Trophoblast cell (in vitro differentiated cells and primary cell): Measurements from ENCODE around the gene EEF1A2. TPM values are rescaled to one million over a fixed set of nuclear protein-coding genes. Genes with fewer than 3 reads are reported as not detected.

Experiments
- DNase-seq, 2 donors: peaks; one replicate each; pipeline ENCODE4 v3.0.0-alpha.2; 2016
- H2AFZ ChIP-seq: 2 replicates; pipeline ENCODE4 v1.6.1; 2013; ENCODE audit warnings: low read length, moderate library complexity, mild to moderate bottlenecking; ENCODE audit not compliant: insufficient read depth, poor library complexity
- H2AK5ac ChIP-seq: 2 replicates; pipeline ENCODE4 v1.6.1; 2013; ENCODE audit warnings: mild to moderate bottlenecking, low read length
- H2BK120ac ChIP-seq: 2 replicates; pipeline ENCODE4 v1.6.1; 2013; ENCODE audit warnings: low read length, mild to moderate bottlenecking, moderate library complexity; ENCODE audit not compliant: insufficient read depth, poor library complexity
- H2BK12ac ChIP-seq: 2 replicates; pipeline ENCODE4 v1.6.1; 2013; ENCODE audit warnings: mild to moderate bottlenecking, low read length, moderate library complexity
- H2BK5ac ChIP-seq: 2 replicates; pipeline ENCODE4 v1.6.1; 2013; ENCODE audit warnings: low read length, low read depth, moderate library complexity, mild to moderate bottlenecking; ENCODE audit not compliant: poor library complexity
- H3K14ac ChIP-seq: 2 replicates; pipeline ENCODE4 v1.6.1; 2013; ENCODE audit warnings: mild to moderate bottlenecking, low read length
- H3K18ac ChIP-seq: 2 replicates; pipeline ENCODE4 v1.6.1; 2013; ENCODE audit warnings: mild to moderate bottlenecking, low read length
- H3K23ac ChIP-seq: 2 replicates; pipeline ENCODE4 v1.6.1; 2013; ENCODE audit warnings: low read length
- H3K27ac ChIP-seq: 2 replicates; pipeline ENCODE4 v1.5.1; 2013; ENCODE audit warnings: low read depth, mild to moderate bottlenecking, inconsistent platforms, low read length, moderate library complexity
- H3K27me3 ChIP-seq: 2 replicates; pipeline ENCODE4 v1.6.1; 2013; ENCODE audit warnings: inconsistent platforms, mild to moderate bottlenecking, low read length, moderate library complexity; ENCODE audit not compliant: insufficient read depth
- H3K36me3 ChIP-seq, 2 experiments: 1 replicate in 1 of 2; 2 replicates in 1 of 2; pipeline ENCODE4 v1.6.1; 2013; ENCODE audit warnings: low read length in 2 of 2, mild to moderate bottlenecking in 2 of 2, moderate library complexity in 1 of 2; ENCODE audit not compliant: insufficient read depth in 2 of 2, control insufficient read depth in 1 of 2
- H3K4ac ChIP-seq: 2 replicates; pipeline ENCODE4 v1.6.1; 2013; ENCODE audit warnings: low read depth, mild to moderate bottlenecking, low read length, moderate library complexity
- H3K4me1 ChIP-seq, 2 experiments: 1 replicate in 1 of 2; 2 replicates in 1 of 2; pipeline ENCODE4 v1.6.1; 2013; ENCODE audit warnings: low read length in 2 of 2, mild to moderate bottlenecking in 2 of 2, moderate library complexity in 1 of 2; ENCODE audit not compliant: insufficient read depth in 2 of 2, control insufficient read depth in 1 of 2
- H3K4me2 ChIP-seq: 2 replicates; pipeline ENCODE4 v1.6.1; 2013; ENCODE audit warnings: inconsistent platforms, mild to moderate bottlenecking, low read length, moderate library complexity
- H3K4me3 ChIP-seq: 2 replicates; pipeline ENCODE4 v1.5.1; 2013; ENCODE audit warnings: mild to moderate bottlenecking, low read depth, low read length, inconsistent platforms
- H3K79me1 ChIP-seq: one replicate; pipeline ENCODE4 v1.6.1; 2013; ENCODE audit warnings: low read length
- H3K79me2 ChIP-seq: 2 replicates; pipeline ENCODE4 v1.6.1; 2013; ENCODE audit warnings: low read length, mild to moderate bottlenecking; ENCODE audit not compliant: control insufficient read depth, insufficient read depth, poor library complexity
- H3K9ac ChIP-seq: 2 replicates; pipeline ENCODE4 v1.6.1; 2013; ENCODE audit warnings: mild to moderate bottlenecking, low read length
- H3K9me3 ChIP-seq: 2 replicates; pipeline ENCODE4 v1.6.1; 2013; ENCODE audit warnings: low read depth, mild to moderate bottlenecking, control low read depth, inconsistent platforms, low read length; ENCODE audit not compliant: insufficient read depth
- H4K12ac ChIP-seq: 2 replicates; pipeline ENCODE4 v1.6.1; 2013; ENCODE audit warnings: low read depth, mild to moderate bottlenecking, low read length, moderate library complexity
- H4K8ac ChIP-seq: 2 replicates; pipeline ENCODE4 v1.6.1; 2013; ENCODE audit warnings: low read depth, mild to moderate bottlenecking, low read length, moderate library complexity
- H4K91ac ChIP-seq: one replicate; pipeline ENCODE4 v1.6.1; 2013; ENCODE audit warnings: low read depth, mild to moderate bottlenecking, low read length, moderate library complexity
- WGBS: extraction: QIAGEN DNeasy Blood & Tissue Kit; methylation state at CpG from one replicate; pipeline ENCODE4 v1.1.7; 2013; ENCODE audit warnings: missing lambda C conversion rate; ENCODE audit not compliant: insufficient read length, insufficient coverage; ENCODE audit errors: extremely low coverage; 5-methylcytosine and 5-hydroxymethylcytosine counted together
- polyA plus RNA-seq: library from polyadenylated mRNA; stranded (reverse); fragments of 200-250 nt; gene quantifications from 2 replicates; pipeline ENCODE4 v1.2.3, GENCODE V29; 2013

EEF1A2 gene
- polyA plus RNA-seq = 30.0 and 32.8 TPM in 2 replicates

GRCh38 chr20:63498960-63499337 lies at the start of gene EEF1A2:
EEF1A2 (minus strand) TSS chr20:63499083; CDS start chr20:63497763, 1,320 bp downstream.
- no peak within 1 kb of the TSS for H2BK120ac ChIP-seq
- H3K4ac ChIP-seq = no peak within 1 kb of the TSS
- no peak within 1 kb of the TSS for H2AK5ac ChIP-seq
- H4K8ac ChIP-seq = no peak within 1 kb of the TSS
- peak within 1 kb of the TSS; percentile 60 for H3K4me3 ChIP-seq
- no peak within 1 kb of the TSS for H3K14ac ChIP-seq
- H3K23ac ChIP-seq = no peak within 1 kb of the TSS
- H3K9ac ChIP-seq = no peak within 1 kb of the TSS
- no peaks in the 10 kb centered on the region for H3K79me2 ChIP-seq
- peak within 1 kb of the TSS; percentile 15 for H2AFZ ChIP-seq
- no peak within 1 kb of the TSS for H4K12ac ChIP-seq
- peaks cover 0 to 6% of the 10 kb centered on the region in 2 experiments for H3K36me3 ChIP-seq
- H3K27ac ChIP-seq = no peak within 1 kb of the TSS
- H4K91ac ChIP-seq = no peak within 1 kb of the TSS
- peaks cover 3% of the 10 kb centered on the region for H3K9me3 ChIP-seq
- H3K79me1 ChIP-seq = no peaks in the 10 kb centered on the region
- H2BK12ac ChIP-seq = no peak within 1 kb of the TSS
- H3K27me3 ChIP-seq = no peaks in the 10 kb centered on the region
- H3K4me2 ChIP-seq = peak within 1 kb of the TSS; percentile 77
- no CpG with 5 or more reads among the region's 58 CpGs for WGBS
- peaks cover 8 to 9% of the 10 kb centered on the region in 2 experiments for H3K4me1 ChIP-seq
- peak in 1 of 2 donors; percentile 8 for DNase-seq
- H2BK5ac ChIP-seq = no peak within 1 kb of the TSS
- no peak within 1 kb of the TSS for H3K18ac ChIP-seq

DNA sequence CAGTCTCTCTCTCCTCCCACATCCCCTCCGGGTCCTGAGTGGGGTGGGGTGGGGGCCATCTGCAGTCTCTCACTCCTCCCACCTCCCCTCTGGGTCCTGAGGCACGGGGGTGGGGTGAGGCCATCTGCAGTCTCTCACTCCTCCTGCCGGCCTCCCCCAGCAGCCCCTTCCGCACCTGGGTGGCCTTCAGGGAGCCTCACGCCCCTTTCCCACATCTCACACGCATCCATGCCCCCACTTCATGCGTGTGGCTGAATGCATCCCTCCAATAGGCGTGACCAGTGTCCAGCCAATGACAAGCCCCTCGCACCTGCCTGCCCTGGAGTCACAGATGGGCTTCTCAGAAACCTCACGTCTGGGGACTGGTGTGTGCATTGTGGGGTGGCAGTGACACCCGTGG lies 49.7 kb upstream of the EEF1A2 start:
- DNase-seq = no peak
- Histone ChIP-seq H3K27ac (no peak overlapping the region), H2BK12ac (no peak overlapping the region), H4K8ac (no peak overlapping the region), H4K91ac (no peak overlapping the region), H3K4me2 (no peak overlapping the region), H3K9ac (no peak overlapping the region), H3K4me1 (peaks cover 5 to 7% of the 10 kb centered on the region in 2 experiments), H2AK5ac (no peak overlapping the region), H3K36me3 (no peaks in the 10 kb centered on the region), H3K9me3 (peaks cover under 1% of the 10 kb centered on the region), H3K14ac (no peak overlapping the region), H2BK5ac (no peak overlapping the region), H2BK120ac (no peak overlapping the region), H3K4ac (no peak overlapping the region), H3K4me3 (no peak overlapping the region), H2AFZ (no peak overlapping the region), H3K23ac (no peak overlapping the region), H3K79me2 (no peaks in the 10 kb centered on the region), H3K18ac (no peak overlapping the region), H3K27me3 (no peaks in the 10 kb centered on the region), H3K79me1 (no peaks in the 10 kb centered on the region), H4K12ac (no peak overlapping the region)
- WGBS = no CpG with 5 or more reads among the region's 11 CpGs

DNA sequence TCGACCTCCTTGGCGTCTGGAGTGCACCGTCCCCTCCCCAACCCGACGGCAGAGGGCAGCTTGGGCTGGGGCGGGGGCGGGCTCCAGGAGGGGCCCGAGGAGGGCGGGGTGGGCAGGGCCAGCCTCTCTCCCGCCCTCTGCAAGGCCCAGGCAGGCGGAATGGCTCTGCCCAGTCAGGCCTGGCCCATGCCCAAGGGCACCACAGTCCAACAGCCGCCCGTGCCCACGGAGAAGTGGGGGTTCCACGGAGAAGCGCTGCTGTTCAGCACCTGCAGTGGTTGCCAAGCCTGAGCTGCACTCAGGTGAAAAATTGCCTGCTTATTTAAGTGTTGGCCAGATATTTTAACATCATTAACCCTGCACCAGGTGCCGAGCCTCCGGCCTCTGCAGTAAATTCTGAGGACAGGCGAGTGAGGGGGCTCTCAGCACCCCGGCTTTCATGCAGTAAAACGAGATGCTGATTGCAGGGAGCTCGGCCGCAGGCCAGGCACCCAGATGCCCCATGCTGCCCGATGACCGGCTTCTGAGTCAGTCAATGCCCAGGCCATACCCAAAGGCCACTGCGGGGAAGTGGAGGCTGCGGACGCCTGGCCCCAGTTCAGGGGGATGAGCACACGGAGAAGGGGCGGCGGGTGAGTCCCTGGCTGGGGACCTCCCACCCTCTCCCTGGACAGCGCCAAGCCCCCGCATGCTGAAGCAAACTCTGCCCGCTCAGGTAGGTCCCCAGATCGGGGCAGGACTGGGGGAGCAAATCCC lies 49.0 kb upstream of the EEF1A2 start, which contains the start of gene SRMS:
TSS of gene SRMS (minus strand) at position 25 of the 756 bp plus-strand sequence. CDS start 286 bp downstream, outside the sequence.
- Histone ChIP-seq H2BK120ac (no peak within 1 kb of the TSS), H4K12ac (no peak within 1 kb of the TSS), H2AFZ (no peak within 1 kb of the TSS), H3K4me3 (no peak within 1 kb of the TSS), H2AK5ac (no peak within 1 kb of the TSS), H3K4me1 (peaks cover 2 to 6% of the 10 kb centered on the region in 2 experiments), H3K27me3 (no peaks in the 10 kb centered on the region), H3K36me3 (no peaks in the 10 kb centered on the region), H3K18ac (no peak within 1 kb of the TSS), H3K14ac (no peak within 1 kb of the TSS), H3K9ac (no peak within 1 kb of the TSS), H4K8ac (no peak within 1 kb of the TSS), H3K4ac (no peak within 1 kb of the TSS), H3K79me1 (no peaks in the 10 kb centered on the region), H2BK5ac (no peak within 1 kb of the TSS), H3K4me2 (no peak within 1 kb of the TSS), H3K23ac (no peak within 1 kb of the TSS), H4K91ac (no peak within 1 kb of the TSS), H3K9me3 (no peaks in the 10 kb centered on the region), H3K27ac (no peak within 1 kb of the TSS), H3K79me2 (no peaks in the 10 kb centered on the region), H2BK12ac (no peak within 1 kb of the TSS)
- WGBS = no CpG with 5 or more reads among the region's 35 CpGs
- DNase-seq = no peak

GRCh38 chr20:63546956-63547724 lies 48.3 kb upstream of the EEF1A2 start:
- Histone ChIP-seq H3K4me2 (no peak overlapping the region), H3K18ac (no peak overlapping the region), H2BK120ac (no peak overlapping the region), H4K91ac (no peak overlapping the region), H3K79me2 (no peaks in the 10 kb centered on the region), H3K4me3 (no peak overlapping the region), H3K14ac (no peak overlapping the region), H3K79me1 (no peaks in the 10 kb centered on the region), H2AFZ (no peak overlapping the region), H3K4me1 (peaks cover 0 to 3% of the 10 kb centered on the region in 2 experiments), H2BK12ac (no peak overlapping the region), H3K27me3 (no peaks in the 10 kb centered on the region), H2AK5ac (no peak overlapping the region), H3K27ac (no peak overlapping the region), H3K23ac (no peak overlapping the region), H3K9me3 (no peaks in the 10 kb centered on the region), H4K12ac (no peak overlapping the region), H2BK5ac (no peak overlapping the region), H3K36me3 (no peaks in the 10 kb centered on the region), H4K8ac (no peak overlapping the region), H3K4ac (no peak overlapping the region), H3K9ac (no peak overlapping the region)
- DNase-seq = no peak
- no CpG with 5 or more reads among the region's 58 CpGs for WGBS
